Stimulated activated memory B cell treated with anti-CD40 and anti-IgM and Interleukin-4, amounts not matched to agents 10 μg/mL and 1 μg/mL and 100 μg/mL, for 72 hours (primary cell): ENCODE data around the gene FMNL1.

Experiments
- ATAC-seq: fragments of 150-1000 bp; cut with Tn5 transposase; 2 replicates; pipeline ENCODE4 v1.10.0; 2021
- H3K27ac Mint-ChIP-seq: one replicate; pipeline ENCODE4 v1.8.0; 2022; ENCODE audit warnings: mild to moderate bottlenecking, mixed read lengths
- H3K27me3 Mint-ChIP-seq: one replicate; pipeline ENCODE4 v1.8.0; 2022; ENCODE audit warnings: mixed read lengths
- H3K36me3 Mint-ChIP-seq: one replicate; pipeline ENCODE4 v1.8.0; 2022; ENCODE audit warnings: mixed read lengths
- H3K4me1 Mint-ChIP-seq: one replicate; pipeline ENCODE4 v1.8.0; 2022; ENCODE audit warnings: mixed read lengths
- H3K4me3 Mint-ChIP-seq: one replicate; pipeline ENCODE4 v1.8.0; 2022; ENCODE audit warnings: mild to moderate bottlenecking, moderate library complexity, mixed read lengths
- H3K9me3 Mint-ChIP-seq: one replicate; pipeline ENCODE4 v1.8.0; 2022; ENCODE audit warnings: mixed read lengths

The FMNL1 gene

GRCh38 chr17:45289301-45290268, 67.9 kb downstream of the FMNL1 start:
- H3K27ac Mint-ChIP-seq = peak overlapping the region; percentile 75
- no peak overlapping the region for H3K4me3 Mint-ChIP-seq
- no peak for ATAC-seq
- H3K27me3 Mint-ChIP-seq = no peaks in the 10 kb centered on the region
- peaks cover 68% of the 10 kb centered on the region for H3K4me1 Mint-ChIP-seq
- H3K9me3 Mint-ChIP-seq = no peaks in the 10 kb centered on the region
- H3K36me3 Mint-ChIP-seq = peaks cover 74% of the 10 kb centered on the region

GRCh38 chr17:45290269-45290765, 68.6 kb downstream of the FMNL1 start:
- no peak overlapping the region for H3K4me3 Mint-ChIP-seq

GRCh38 chr17:45291171-45291805, 69.6 kb downstream of the FMNL1 start:
- Mint-ChIP-seq H3K36me3 (peaks cover 74% of the 10 kb centered on the region), H3K9me3 (no peaks in the 10 kb centered on the region), H3K27ac (peak overlapping the region; percentile 75), H3K4me1 (peaks cover 75% of the 10 kb centered on the region), H3K27me3 (no peaks in the 10 kb centered on the region), H3K4me3 (peak overlapping the region; percentile 32)
- no peak for ATAC-seq

More at GRCh38 chr17:45290269-45290765, 68.6 kb downstream of the FMNL1 start:
- H3K27ac Mint-ChIP-seq = peak overlapping the region; percentile 75
- H3K9me3 Mint-ChIP-seq = no peaks in the 10 kb centered on the region
- ATAC-seq = no peak
- H3K36me3 Mint-ChIP-seq = peaks cover 71% of the 10 kb centered on the region
- H3K27me3 Mint-ChIP-seq = no peaks in the 10 kb centered on the region
- H3K4me1 Mint-ChIP-seq = peaks cover 65% of the 10 kb centered on the region

GRCh38 chr17:45292696-45293412, 71.2 kb downstream of the FMNL1 start:
- no peak for ATAC-seq
- no peaks in the 10 kb centered on the region for H3K9me3 Mint-ChIP-seq
- H3K36me3 Mint-ChIP-seq = peaks cover 76% of the 10 kb centered on the region
- H3K4me3 Mint-ChIP-seq = peak overlapping the region; percentile 60
- H3K27me3 Mint-ChIP-seq = no peaks in the 10 kb centered on the region
- peak overlapping the region; percentile 75 for H3K27ac Mint-ChIP-seq
- H3K4me1 Mint-ChIP-seq = peaks cover 90% of the 10 kb centered on the region

GRCh38 chr17:45293413-45294211, 71.9 kb downstream of the FMNL1 start:
- Mint-ChIP-seq H3K4me1 (peaks cover 98% of the 10 kb centered on the region), H3K27ac (peak overlapping the region; percentile 75), H3K36me3 (peaks cover 81% of the 10 kb centered on the region), H3K4me3 (peak overlapping the region; percentile 44), H3K9me3 (no peaks in the 10 kb centered on the region), H3K27me3 (no peaks in the 10 kb centered on the region)
- ATAC-seq = peak; percentile 51

GRCh38 chr17:45294506-45294905, 72.8 kb downstream of the FMNL1 start:
- Mint-ChIP-seq H3K27me3 (no peaks in the 10 kb centered on the region), H3K27ac (peak overlapping the region; percentile 75)

GRCh38 chr17:45296003-45296832, 74.5 kb downstream of the FMNL1 start:
- H3K36me3 Mint-ChIP-seq = peaks cover 72% of the 10 kb centered on the region

More at GRCh38 chr17:45294506-45294905, 72.8 kb downstream of the FMNL1 start:
- H3K9me3 Mint-ChIP-seq = no peaks in the 10 kb centered on the region
- no peak overlapping the region for H3K4me3 Mint-ChIP-seq
- H3K4me1 Mint-ChIP-seq = peaks cover 98% of the 10 kb centered on the region
- ATAC-seq = no peak
- H3K36me3 Mint-ChIP-seq = peaks cover 80% of the 10 kb centered on the region

GRCh38 chr17:45296833-45297124, 75.1 kb downstream of the FMNL1 start:
- H3K4me3 Mint-ChIP-seq = peak overlapping the region; percentile 26

More at GRCh38 chr17:45296003-45296832, 74.5 kb downstream of the FMNL1 start:
- Mint-ChIP-seq H3K9me3 (no peaks in the 10 kb centered on the region), H3K4me3 (peak overlapping the region; percentile 26), H3K27ac (peak overlapping the region; percentile 83), H3K4me1 (peaks cover 98% of the 10 kb centered on the region), H3K27me3 (no peaks in the 10 kb centered on the region)
- peak; percentile 87 for ATAC-seq

More at GRCh38 chr17:45296833-45297124, 75.1 kb downstream of the FMNL1 start:
- no peaks in the 10 kb centered on the region for H3K9me3 Mint-ChIP-seq
- H3K27ac Mint-ChIP-seq = peak overlapping the region; percentile 83
- no peak for ATAC-seq
- H3K4me1 Mint-ChIP-seq = peaks cover 98% of the 10 kb centered on the region
- no peaks in the 10 kb centered on the region for H3K27me3 Mint-ChIP-seq
- peaks cover 71% of the 10 kb centered on the region for H3K36me3 Mint-ChIP-seq
